HG03378 (cell line): ENCODE results near the gene TGFBR2.

Experiments
- ATAC-seq: cut with Tn5 transposase; IDR thresholded peaks from one replicate; pipeline ENCODE4 v1.9.1; 2021; ENCODE audit warnings: mild to moderate bottlenecking, moderate library complexity; ENCODE audit not compliant: unreplicated experiment

TGFBR2 gene

GRCh38 chr3:30708472-30708871, 102.1 kb downstream of the TGFBR2 start:
- no peak for ATAC-seq

- ATAC-seq, result no peak
These were observed 103.6 kb downstream of the TGFBR2 start for GRCh38 chr3:30710017-30710416.

- no peak for ATAC-seq
These were observed 104.8 kb downstream of the TGFBR2 start for GRCh38 chr3:30711151-30711550.

- no peak for ATAC-seq
These were observed 105.5 kb downstream of the TGFBR2 start for GRCh38 chr3:30711867-30712266.

- ATAC-seq, result no peak
These were observed 106.6 kb downstream of the TGFBR2 start for GRCh38 chr3:30712991-30713390.

- ATAC-seq, result no peak
These were observed 107.6 kb downstream of the TGFBR2 start for GRCh38 chr3:30713885-30714503.

- no peak for ATAC-seq
These were observed 113.1 kb downstream of the TGFBR2 start for GRCh38 chr3:30719536-30719935.

GRCh38 chr3:30720586-30721313, 114.3 kb downstream of the TGFBR2 start:
- ATAC-seq, result no peak

- ATAC-seq, result no peak
These were observed 114.9 kb downstream of the TGFBR2 start for GRCh38 chr3:30721314-30721634.

GRCh38 chr3:30723211-30723610, 116.8 kb downstream of the TGFBR2 start:
- ATAC-seq, result no peak

GRCh38 chr3:30724863-30725262, 118.5 kb downstream of the TGFBR2 start:
- no peak for ATAC-seq

GRCh38 chr3:30728143-30728542, 121.7 kb downstream of the TGFBR2 start:
- no peak for ATAC-seq

- no peak for ATAC-seq
These were observed 123.1 kb downstream of the TGFBR2 start for GRCh38 chr3:30729512-30729911.

GRCh38 chr3:30729936-30730335, 123.5 kb downstream of the TGFBR2 start:
- no peak for ATAC-seq

GRCh38 chr3:30730967-30731366, 124.6 kb downstream of the TGFBR2 start:
- no peak for ATAC-seq

GRCh38 chr3:30733209-30733608, 126.8 kb downstream of the TGFBR2 start:
- ATAC-seq, result no peak

GRCh38 chr3:30733696-30734095, 127.3 kb downstream of the TGFBR2 start:
- ATAC-seq, result no peak

GRCh38 chr3:30737743-30738499, 131.5 kb downstream of the TGFBR2 start:
- no peak for ATAC-seq

- ATAC-seq, result no peak
These were observed 132.2 kb downstream of the TGFBR2 start for GRCh38 chr3:30738605-30739004.

GRCh38 chr3:30741889-30742288, 135.5 kb downstream of the TGFBR2 start:
- ATAC-seq, result no peak

GRCh38 chr3:30742796-30743619, 136.6 kb downstream of the TGFBR2 start:
- no peak for ATAC-seq
